Erythroblast (primary cell): ENCODE measurements around the gene FSIP1.

ENCODE experiments used
- GATA1 ChIP-seq: IDR thresholded peaks from 2 replicates; pipeline ENCODE4 v1.6.1; 2011; ENCODE audit warnings: low read depth, mild to moderate bottlenecking, control low read depth, low read length, moderate library complexity
- POLR2A ChIP-seq: IDR thresholded peaks from 2 replicates; pipeline ENCODE4 v1.6.1; 2011; ENCODE audit warnings: mild to moderate bottlenecking, low read length

GRCh38 chr15:39778021-39778420 is 4.6 kb downstream of the FSIP1 start:
- TF ChIP-seq GATA1 (no peak), POLR2A (no peak)
